Thoracic aorta (tissue), 2 donors: Measurements from ENCODE around the gene TMEM191C. TPM values are rescaled to one million over a fixed set of nuclear protein-coding genes. Genes with fewer than 3 reads are reported as not detected.
"Not testable (repeated sequence)": the region's sequence is repeated elsewhere in the genome, so short reads cannot be mapped to it uniquely, and the experiment has no call there.

Experiments used
- ATAC-seq: fragments of 150-250 bp; one replicate; pipeline ENCODE4 v1.8.0; 2017; ENCODE audit warnings: low read depth; ENCODE audit not compliant: insufficient number of reproducible peaks, low FRiP score
- DNase-seq: peaks from one replicate; pipeline ENCODE4 v3.0.0-alpha.2; 2020; ENCODE audit warnings: low spot score
- H3K27ac ChIP-seq, 2 donors: fragments of 200-600 bp; sonication (generic); 1 replicate in 1 of 2; 2 replicates in 1 of 2; pipeline ENCODE4 v1.5.1; 2016; ENCODE audit warnings: mild to moderate bottlenecking in 2 of 2, moderate library complexity in 2 of 2
- H3K27me3 ChIP-seq: fragments of 200-600 bp; sonication (generic); replicated peaks from 2 replicates; pipeline ENCODE4 v1.6.0; 2016; ENCODE audit warnings: mild to moderate bottlenecking; ENCODE audit not compliant: insufficient read depth
- H3K36me3 ChIP-seq: fragments of 200-600 bp; sonication (generic); one replicate; pipeline ENCODE4 v1.5.1; 2016
- H3K4me1 ChIP-seq, 2 donors: fragments of 200-600 bp; sonication (generic); 1 replicate in 1 of 2; 2 replicates in 1 of 2; pipeline versions ENCODE4 v1.5.1 to v1.6.0; 2016; ENCODE audit warnings: low read depth in 2 of 2, mild to moderate bottlenecking in 1 of 2; ENCODE audit not compliant: control insufficient read depth in 1 of 2
- H3K4me3 ChIP-seq: fragments of 200-600 bp; sonication (generic); 2 replicates; pipeline ENCODE4 v1.5.1; 2016; ENCODE audit warnings: mild to moderate bottlenecking
- H3K9me3 ChIP-seq: fragments of 200-600 bp; sonication (generic); 2 replicates; pipeline ENCODE4 v1.5.1; 2016
- total RNA-seq, 2 donors: library from RNA; depleted of rRNA; stranded (reverse); fragments of >200 nt; gene quantifications; one replicate each; pipeline versions ENCODE4 v1.1.0 to v1.2.3, GENCODE V29; 2016
- TF ChIP-seq, protein P1 (sequence below): fragments of 200-600 bp; sonication (generic); IDR thresholded peaks from one replicate; pipeline ENCODE4 v1.5.1; 2019; ENCODE audit warnings: antibody characterized with exemption

The TMEM191C gene
- total RNA-seq, 2 donors from 2014 or later: 0.27 to 0.63 TPM

DNA sequence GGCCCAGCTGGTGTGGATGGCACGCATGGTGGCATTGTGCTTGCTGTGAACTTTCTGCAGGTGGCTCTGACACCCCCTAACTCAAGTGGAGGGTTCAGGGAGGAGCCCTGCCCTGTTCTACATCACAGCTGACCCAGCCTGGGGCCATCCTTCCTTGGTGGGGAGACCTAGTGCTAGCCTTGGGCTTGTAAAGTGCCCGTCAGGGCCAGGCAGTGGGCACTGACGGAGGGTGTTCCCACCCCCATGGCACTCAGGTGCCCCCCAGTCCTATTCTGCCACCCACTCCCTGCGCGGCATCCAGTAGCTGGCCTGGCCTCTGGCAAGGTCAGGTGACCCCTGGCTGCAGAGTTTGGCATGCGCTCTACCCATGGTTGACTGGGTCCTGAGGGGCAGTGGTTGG lies 26.0 kb upstream of the TMEM191C start:
- ATAC-seq, H3K4me3 ChIP-seq, H3K27me3 ChIP-seq, H3K27ac ChIP-seq, DNase-seq, H3K9me3 ChIP-seq, H3K4me1 ChIP-seq: not testable (repeated sequence)
- peaks cover 15% of the 10 kb centered on the region for H3K36me3 ChIP-seq

DNA sequence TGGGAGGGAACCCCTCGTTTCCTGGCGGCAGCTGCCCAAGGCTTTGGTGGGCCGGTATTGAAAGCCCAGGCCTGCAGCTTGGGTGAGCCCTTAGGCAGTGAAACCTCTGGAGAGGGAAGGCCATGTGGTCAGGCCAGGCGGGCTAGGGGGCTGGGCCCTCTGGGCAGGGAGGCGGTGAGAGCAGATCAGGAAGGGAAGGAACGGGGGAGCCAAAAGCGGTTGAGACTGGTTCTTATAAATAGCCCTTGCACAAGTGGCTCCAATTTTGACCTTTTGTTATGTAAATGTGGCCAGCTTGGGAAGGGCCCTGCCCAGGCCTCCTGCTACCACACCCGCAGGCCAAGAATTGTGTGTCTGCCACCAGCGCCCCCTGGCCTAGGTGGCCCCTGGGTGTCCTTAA lies 25.1 kb upstream of the TMEM191C start:
- not testable (repeated sequence) for DNase-seq, H3K9me3 ChIP-seq, H3K4me3 ChIP-seq, H3K4me1 ChIP-seq, ATAC-seq, H3K27ac ChIP-seq, H3K27me3 ChIP-seq
- peaks cover 22% of the 10 kb centered on the region for H3K36me3 ChIP-seq

DNA sequence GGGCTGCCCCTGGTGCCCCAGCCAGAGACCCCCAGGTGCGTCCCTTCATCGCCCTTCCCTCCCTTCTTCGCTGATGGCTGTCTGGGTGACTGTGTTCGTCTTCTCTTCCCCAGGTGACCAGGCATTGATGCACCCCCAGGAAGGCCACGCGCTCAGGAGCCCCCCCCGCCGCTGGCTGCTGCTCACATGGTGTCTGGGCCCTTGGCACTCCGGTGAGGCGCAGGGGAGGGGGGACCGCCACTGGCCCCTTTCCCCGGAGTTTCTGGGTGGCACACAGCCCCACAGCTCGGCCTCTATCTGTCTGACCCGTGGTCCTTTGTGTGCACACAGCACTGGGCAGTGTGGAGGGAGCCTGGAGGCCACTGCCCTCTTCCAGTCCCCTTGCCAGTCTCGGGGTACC lies 24.5 kb upstream of the TMEM191C start:
- not testable (repeated sequence) for H3K4me3 ChIP-seq, H3K27me3 ChIP-seq, H3K27ac ChIP-seq, H3K9me3 ChIP-seq, DNase-seq, ATAC-seq, H3K4me1 ChIP-seq
- peaks cover 22% of the 10 kb centered on the region for H3K36me3 ChIP-seq

DNA sequence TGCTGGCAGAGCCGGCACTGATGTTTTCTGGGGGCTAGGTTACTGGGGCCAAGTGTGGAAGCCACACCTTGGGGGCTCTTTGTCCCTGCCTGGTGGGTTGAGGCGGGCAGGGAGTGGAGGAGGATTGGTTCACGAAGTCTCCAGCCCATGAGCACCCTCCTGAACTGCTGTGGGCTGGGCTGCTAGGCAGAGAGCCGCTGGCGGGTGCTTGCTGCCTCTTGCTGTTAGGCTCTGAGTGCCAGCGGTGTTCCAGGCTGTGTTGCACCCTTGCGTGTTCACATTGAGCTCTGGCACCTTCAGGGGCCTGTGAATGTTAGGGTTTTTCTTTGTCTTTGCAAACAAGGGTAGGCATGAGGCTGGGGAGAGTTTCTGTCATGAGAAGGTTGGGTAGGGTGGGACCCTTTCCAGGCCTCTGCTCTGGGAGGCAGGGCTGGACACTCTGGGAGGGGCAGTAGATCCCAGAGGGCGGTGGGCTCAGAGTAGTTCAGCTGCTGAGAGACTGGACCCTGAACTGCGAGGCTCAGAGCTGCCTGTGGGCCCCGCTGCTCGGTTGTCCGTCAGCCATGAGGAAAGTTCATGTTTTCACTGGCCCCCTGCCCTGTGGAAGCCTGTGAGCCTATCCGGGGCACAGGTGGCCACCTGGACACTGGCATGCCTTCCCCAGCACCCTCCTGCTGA lies 24.0 kb upstream of the TMEM191C start:
- Histone ChIP-seq H3K4me1 (no peaks in the 10 kb centered on the region), H3K4me3 (no peak overlapping the region), H3K36me3 (peaks cover 22% of the 10 kb centered on the region), H3K9me3 (no peaks in the 10 kb centered on the region), H3K27ac (no peak overlapping the region), H3K27me3 (no peaks in the 10 kb centered on the region)
- DNase-seq (no peak), ATAC-seq (no peak)
- TF ChIP-seq, protein P1, sequence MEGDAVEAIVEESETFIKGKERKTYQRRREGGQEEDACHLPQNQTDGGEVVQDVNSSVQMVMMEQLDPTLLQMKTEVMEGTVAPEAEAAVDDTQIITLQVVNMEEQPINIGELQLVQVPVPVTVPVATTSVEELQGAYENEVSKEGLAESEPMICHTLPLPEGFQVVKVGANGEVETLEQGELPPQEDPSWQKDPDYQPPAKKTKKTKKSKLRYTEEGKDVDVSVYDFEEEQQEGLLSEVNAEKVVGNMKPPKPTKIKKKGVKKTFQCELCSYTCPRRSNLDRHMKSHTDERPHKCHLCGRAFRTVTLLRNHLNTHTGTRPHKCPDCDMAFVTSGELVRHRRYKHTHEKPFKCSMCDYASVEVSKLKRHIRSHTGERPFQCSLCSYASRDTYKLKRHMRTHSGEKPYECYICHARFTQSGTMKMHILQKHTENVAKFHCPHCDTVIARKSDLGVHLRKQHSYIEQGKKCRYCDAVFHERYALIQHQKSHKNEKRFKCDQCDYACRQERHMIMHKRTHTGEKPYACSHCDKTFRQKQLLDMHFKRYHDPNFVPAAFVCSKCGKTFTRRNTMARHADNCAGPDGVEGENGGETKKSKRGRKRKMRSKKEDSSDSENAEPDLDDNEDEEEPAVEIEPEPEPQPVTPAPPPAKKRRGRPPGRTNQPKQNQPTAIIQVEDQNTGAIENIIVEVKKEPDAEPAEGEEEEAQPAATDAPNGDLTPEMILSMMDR: no peak

DNA sequence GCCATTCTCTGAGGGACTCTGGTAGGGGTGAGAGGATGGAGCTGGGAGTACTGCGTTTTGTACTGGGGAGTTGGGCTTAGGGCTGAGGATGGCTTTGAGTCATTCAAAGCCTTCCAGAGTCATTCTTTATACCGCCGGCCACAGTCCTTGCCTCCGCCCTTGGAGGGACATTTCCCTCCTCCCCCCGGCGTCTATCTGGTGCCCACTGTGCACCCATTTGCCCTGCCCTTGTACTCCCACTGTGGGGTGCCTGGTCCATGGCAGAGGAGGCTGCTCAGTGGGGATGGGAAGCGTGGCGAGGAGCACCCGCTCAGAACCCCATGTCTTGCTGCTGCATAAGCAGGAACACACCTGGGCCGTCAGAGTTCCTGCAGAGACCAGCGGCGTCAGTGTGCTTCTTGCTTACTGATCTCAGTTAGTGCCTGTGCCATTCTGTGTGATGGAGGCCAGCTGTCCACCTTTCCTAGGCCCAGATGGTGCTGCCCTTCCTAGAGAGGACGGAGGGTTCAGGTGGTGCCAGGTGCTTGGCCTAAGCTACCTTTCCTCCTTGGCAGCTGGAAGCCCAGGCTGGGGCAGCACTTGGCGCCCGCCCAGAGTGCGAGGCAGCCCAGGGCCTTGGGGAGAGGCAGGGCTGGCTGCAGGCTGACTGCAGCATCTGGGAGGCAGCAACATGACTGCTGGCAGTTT lies 23.3 kb upstream of the TMEM191C start:
- no peak for DNase-seq
- no peak overlapping the region for H3K27ac ChIP-seq
- H3K36me3 ChIP-seq: peaks cover 22% of the 10 kb centered on the region
- H3K27me3 ChIP-seq: no peaks in the 10 kb centered on the region
- ATAC-seq: no peak
- no peaks in the 10 kb centered on the region for H3K9me3 ChIP-seq
- TF ChIP-seq, protein P1: no peak
- H3K4me1 ChIP-seq: no peaks in the 10 kb centered on the region
- no peak overlapping the region for H3K4me3 ChIP-seq

DNA sequence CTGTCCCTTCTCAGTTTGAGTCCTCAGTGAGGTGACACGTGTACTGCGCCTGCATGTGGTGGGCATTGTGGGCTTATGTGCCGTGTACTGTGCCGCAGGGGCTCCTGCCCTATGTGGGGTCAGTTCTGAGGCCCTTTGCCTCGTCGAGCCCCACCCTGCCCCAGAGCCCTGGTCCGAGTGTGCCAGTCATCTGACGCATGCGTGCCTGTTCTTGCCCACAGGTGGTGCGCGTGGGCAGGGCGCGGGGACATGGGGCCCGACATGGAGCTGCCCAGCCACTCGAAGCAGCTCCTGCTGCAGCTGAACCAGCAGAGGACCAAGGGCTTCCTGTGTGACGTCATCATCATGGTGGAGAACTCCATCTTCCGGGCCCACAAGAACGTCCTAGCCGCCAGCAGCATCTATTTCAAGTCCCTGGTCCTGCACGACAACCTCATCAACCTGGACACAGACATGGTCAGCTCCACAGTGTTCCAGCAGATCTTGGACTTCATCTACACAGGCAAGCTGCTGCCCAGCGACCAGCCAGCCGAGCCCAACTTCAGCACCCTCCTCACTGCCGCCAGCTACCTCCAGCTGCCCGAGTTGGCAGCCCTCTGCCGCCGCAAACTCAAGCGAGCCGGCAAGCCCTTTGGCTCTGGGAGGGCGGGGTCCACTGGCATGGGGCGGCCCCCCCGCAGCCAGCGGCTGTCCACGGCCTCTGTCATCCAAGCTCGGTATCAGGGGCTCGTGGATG lies 22.3 kb upstream of the TMEM191C start:
- Histone ChIP-seq H3K27ac (no peak overlapping the region), H3K36me3 (peaks cover 22% of the 10 kb centered on the region), H3K9me3 (no peaks in the 10 kb centered on the region), H3K27me3 (no peaks in the 10 kb centered on the region), H3K4me3 (no peak overlapping the region), H3K4me1 (no peaks in the 10 kb centered on the region)
- DNase-seq (no peak), ATAC-seq (no peak)
- TF ChIP-seq, protein P1: no peak
